ENCODE results near the gene RIN3.

DNA sequence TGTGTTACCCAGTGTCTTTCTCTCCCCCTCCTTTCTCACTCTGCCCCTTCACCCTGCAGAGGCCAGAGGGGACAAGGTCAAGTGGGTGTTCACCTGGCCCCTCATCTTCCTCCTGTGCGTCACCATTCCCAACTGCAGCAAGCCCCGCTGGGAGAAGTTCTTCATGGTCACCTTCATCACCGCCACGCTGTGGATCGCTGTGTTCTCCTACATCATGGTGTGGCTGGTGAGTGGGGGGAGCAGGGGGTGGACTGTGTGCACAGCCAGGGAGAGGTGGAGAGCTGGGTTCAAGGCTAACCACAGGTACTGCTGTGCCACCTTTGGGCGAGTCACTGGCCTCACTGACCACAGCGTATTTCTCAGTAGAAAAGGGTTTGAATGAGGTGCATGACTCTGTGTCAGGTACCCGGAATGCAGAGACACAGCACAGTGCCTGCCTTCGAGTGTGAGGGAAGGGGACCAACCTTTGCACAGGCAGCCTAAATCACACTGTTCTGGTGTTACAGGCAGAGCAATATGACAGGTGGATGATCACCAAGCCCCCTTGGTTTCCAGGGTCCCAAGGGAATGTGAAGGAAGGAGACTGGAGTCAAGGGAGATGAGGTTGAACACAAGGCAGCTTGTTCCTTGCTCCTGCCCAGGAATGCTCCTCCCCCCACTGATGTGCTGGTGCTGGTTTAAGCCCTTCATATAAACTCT lies 30.8 kb upstream of the RIN3 start:
- TF ChIP-seq POLR2A (IDR thresholded peaks at IDR 0.05), result no peak
- TF ChIP-seq, protein P1, sequence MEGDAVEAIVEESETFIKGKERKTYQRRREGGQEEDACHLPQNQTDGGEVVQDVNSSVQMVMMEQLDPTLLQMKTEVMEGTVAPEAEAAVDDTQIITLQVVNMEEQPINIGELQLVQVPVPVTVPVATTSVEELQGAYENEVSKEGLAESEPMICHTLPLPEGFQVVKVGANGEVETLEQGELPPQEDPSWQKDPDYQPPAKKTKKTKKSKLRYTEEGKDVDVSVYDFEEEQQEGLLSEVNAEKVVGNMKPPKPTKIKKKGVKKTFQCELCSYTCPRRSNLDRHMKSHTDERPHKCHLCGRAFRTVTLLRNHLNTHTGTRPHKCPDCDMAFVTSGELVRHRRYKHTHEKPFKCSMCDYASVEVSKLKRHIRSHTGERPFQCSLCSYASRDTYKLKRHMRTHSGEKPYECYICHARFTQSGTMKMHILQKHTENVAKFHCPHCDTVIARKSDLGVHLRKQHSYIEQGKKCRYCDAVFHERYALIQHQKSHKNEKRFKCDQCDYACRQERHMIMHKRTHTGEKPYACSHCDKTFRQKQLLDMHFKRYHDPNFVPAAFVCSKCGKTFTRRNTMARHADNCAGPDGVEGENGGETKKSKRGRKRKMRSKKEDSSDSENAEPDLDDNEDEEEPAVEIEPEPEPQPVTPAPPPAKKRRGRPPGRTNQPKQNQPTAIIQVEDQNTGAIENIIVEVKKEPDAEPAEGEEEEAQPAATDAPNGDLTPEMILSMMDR (IDR thresholded peaks at IDR 0.05), result no peak
